ENCODE data around the gene PSTPIP2. TPM values are rescaled to one million over a fixed set of nuclear protein-coding genes. Genes with fewer than 3 reads are reported as not detected.

The PSTPIP2 gene
- total and polyA plus RNA-seq, 9 of the 15 experiments (the other 6 are each of a cell fraction or from before 2014, with no cell fraction given): 14.0 to 45.7 (median 27.1) TPM

DNA sequence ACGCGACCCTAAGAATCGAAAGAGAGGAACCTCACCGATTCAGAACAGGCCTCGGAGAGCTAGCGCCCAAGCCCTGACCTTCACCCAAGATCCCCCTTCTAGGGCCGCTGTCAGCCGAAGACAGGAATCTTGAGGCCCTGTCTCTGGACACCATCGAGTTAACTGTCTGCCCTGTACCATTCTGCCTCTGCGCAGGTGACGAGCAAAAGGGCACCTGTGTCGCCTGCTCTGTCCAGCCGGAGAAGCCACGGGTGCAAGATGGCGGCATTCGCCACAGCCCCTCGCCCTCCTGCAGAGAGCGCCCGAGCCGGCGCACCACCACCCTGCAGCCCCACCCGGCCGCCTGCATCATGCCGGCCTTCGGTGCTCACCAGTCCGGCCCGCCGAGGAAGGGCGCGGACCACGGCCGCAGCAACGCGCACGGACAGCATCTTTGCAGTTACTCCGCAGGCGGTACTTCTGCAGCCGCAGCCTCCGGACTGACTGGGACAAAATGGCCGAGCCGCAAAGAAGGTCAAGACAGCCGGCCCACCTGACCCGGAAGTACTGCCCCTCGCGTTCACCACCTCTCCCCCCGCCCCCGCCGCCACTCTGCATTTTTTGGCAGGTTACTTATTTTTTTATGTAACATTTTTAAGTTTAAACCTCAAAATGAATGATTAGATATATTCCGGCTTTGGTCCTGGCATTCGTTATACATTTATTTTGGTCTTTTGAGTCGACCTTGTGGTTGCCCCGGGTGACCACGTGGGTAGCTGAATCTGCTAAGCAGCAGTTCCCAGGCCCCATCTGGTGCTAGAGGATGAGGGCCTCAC is 25.9 kb upstream of the PSTPIP2 start, which contains the start of gene ATP5F1A (continued):
- TF ChIP-seq TCF3 (CRISPR knock-in tag; IDR thresholded peaks at IDR 0.05) (no peak), GABPB2 (CRISPR knock-in tag; conservative IDR thresholded peaks at IDR 0.05) (no peak), MCM3 (IDR thresholded peaks at IDR 0.05) (no peak), ZNF79 (CRISPR knock-in tag; IDR thresholded peaks at IDR 0.05; ENCODE audit: low read depth) (no peak), TBL1XR1 (IDR thresholded peaks at IDR 0.05; ENCODE audit: low read length in 2 of 2) (no peak), EP400 (IDR thresholded peaks at IDR 0.05) (peak; percentile 92), E2F8 (IDR thresholded peaks at IDR 0.05; ENCODE audit: low read depth, partially characterized antibody) (no peak), FOXK1 (CRISPR knock-in tag; IDR thresholded peaks at IDR 0.05; ENCODE audit: borderline replicate concordance) (peak; percentile 70; the same call in 1 of the 2 replicates), ZNF175 (CRISPR knock-in tag; IDR thresholded peaks at IDR 0.05; ENCODE audit: low read depth) (no peak), ZNF699 (CRISPR knock-in tag; IDR thresholded peaks at IDR 0.05; ENCODE audit: insufficient replicate concordance) (no peak), GTF2E2 (tag; IDR thresholded peaks at IDR 0.05) (no peak)
- TF ChIP-seq, protein P1, sequence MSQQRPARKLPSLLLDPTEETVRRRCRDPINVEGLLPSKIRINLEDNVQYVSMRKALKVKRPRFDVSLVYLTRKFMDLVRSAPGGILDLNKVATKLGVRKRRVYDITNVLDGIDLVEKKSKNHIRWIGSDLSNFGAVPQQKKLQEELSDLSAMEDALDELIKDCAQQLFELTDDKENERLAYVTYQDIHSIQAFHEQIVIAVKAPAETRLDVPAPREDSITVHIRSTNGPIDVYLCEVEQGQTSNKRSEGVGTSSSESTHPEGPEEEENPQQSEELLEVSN (IDR thresholded peaks at IDR 0.05; ENCODE audit: borderline replicate concordance in 1 of 2, extremely low read depth in 1 of 2, insufficient read depth in 1 of 2, insufficient read length in 1 of 2, low read depth in 1 of 2, low read length in 1 of 2, poor library complexity in 1 of 2, severe bottlenecking in 1 of 2): peak; percentile 41 to 67
- TF ChIP-seq, protein P2, sequence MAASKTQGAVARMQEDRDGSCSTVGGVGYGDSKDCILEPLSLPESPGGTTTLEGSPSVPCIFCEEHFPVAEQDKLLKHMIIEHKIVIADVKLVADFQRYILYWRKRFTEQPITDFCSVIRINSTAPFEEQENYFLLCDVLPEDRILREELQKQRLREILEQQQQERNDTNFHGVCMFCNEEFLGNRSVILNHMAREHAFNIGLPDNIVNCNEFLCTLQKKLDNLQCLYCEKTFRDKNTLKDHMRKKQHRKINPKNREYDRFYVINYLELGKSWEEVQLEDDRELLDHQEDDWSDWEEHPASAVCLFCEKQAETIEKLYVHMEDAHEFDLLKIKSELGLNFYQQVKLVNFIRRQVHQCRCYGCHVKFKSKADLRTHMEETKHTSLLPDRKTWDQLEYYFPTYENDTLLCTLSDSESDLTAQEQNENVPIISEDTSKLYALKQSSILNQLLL (CRISPR knock-in tag; IDR thresholded peaks at IDR 0.05; ENCODE audit: borderline replicate concordance): no peak
- TF ChIP-seq, protein P3, sequence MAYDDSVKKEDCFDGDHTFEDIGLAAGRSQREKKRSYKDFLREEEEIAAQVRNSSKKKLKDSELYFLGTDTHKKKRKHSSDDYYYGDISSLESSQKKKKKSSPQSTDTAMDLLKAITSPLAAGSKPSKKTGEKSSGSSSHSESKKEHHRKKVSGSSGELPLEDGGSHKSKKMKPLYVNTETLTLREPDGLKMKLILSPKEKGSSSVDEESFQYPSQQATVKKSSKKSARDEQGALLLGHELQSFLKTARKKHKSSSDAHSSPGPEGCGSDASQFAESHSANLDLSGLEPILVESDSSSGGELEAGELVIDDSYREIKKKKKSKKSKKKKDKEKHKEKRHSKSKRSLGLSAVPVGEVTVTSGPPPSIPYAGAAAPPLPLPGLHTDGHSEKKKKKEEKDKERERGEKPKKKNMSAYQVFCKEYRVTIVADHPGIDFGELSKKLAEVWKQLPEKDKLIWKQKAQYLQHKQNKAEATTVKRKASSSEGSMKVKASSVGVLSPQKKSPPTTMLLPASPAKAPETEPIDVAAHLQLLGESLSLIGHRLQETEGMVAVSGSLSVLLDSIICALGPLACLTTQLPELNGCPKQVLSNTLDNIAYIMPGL (CRISPR knock-in tag; IDR thresholded peaks at IDR 0.05): no peak
- TF ChIP-seq, protein P4, sequence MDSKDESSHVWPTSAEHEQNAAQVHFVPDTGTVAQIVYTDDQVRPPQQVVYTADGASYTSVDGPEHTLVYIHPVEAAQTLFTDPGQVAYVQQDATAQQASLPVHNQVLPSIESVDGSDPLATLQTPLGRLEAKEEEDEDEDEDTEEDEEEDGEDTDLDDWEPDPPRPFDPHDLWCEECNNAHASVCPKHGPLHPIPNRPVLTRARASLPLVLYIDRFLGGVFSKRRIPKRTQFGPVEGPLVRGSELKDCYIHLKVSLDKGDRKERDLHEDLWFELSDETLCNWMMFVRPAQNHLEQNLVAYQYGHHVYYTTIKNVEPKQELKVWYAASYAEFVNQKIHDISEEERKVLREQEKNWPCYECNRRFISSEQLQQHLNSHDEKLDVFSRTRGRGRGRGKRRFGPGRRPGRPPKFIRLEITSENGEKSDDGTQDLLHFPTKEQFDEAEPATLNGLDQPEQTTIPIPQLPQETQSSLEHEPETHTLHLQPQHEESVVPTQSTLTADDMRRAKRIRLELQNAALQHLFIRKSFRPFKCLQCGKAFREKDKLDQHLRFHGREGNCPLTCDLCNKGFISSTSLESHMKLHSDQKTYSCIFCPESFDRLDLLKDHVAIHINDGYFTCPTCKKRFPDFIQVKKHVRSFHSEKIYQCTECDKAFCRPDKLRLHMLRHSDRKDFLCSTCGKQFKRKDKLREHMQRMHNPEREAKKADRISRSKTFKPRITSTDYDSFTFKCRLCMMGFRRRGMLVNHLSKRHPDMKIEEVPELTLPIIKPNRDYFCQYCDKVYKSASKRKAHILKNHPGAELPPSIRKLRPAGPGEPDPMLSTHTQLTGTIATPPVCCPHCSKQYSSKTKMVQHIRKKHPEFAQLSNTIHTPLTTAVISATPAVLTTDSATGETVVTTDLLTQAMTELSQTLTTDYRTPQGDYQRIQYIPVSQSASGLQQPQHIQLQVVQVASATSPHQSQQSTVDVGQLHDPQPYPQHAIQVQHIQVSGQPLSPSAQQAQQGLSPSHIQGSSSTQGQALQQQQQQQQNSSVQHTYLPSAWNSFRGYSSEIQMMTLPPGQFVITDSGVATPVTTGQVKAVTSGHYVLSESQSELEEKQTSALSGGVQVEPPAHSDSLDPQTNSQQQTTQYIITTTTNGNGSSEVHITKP (IDR thresholded peaks at IDR 0.05; ENCODE audit: partially characterized antibody): no peak
